Right atrium auricular region (tissue), 2 donors: Measurements from ENCODE around the gene DPP6. TPM values are rescaled to one million over a fixed set of nuclear protein-coding genes. Genes with fewer than 3 reads are reported as not detected.

Experiments used
- DNase-seq: peaks from one replicate; pipeline ENCODE4 v3.0.0-alpha.2; 2019; ENCODE audit warnings: low spot score
- H3K27ac ChIP-seq, 2 donors: fragments of 200-600 bp; sonication (generic); 1 replicate in 1 of 2; 2 replicates in 1 of 2; pipeline ENCODE4 v1.5.1; 2016 to 2019
- H3K27me3 ChIP-seq, 2 donors: fragments of 200-600 bp; sonication (generic); one replicate each; pipeline versions ENCODE4 v1.5.1 to v1.6.0; 2017 to 2019
- H3K36me3 ChIP-seq: fragments of 200-600 bp; sonication (generic); one replicate; pipeline ENCODE4 v1.5.1; 2016
- H3K4me1 ChIP-seq, 2 donors: fragments of 200-600 bp; sonication (generic); one replicate each; pipeline versions ENCODE4 v1.5.1 to v1.6.0; 2017 to 2019
- H3K4me3 ChIP-seq, 2 donors: fragments of 200-600 bp; sonication (generic); 1 replicate in 1 of 2; 2 replicates in 1 of 2; pipeline ENCODE4 v1.5.1; 2017 to 2019; ENCODE audit warnings: mild to moderate bottlenecking in 1 of 2, moderate library complexity in 1 of 2
- H3K9me3 ChIP-seq, 2 donors: fragments of 200-600 bp; sonication (generic); one replicate each; pipeline ENCODE4 v1.5.1; 2019
- total RNA-seq, 2 donors: library from RNA; depleted of rRNA; stranded (reverse); fragments of >200 nt; gene quantifications; one replicate each; pipeline ENCODE4 v1.1.0, GENCODE V29; 2016
- TF ChIP-seq, protein P1 (sequence below), 2 donors: fragments of 200-600 bp; sonication (generic); IDR thresholded peaks; one replicate each; pipeline ENCODE4 v1.5.1; 2019; ENCODE audit warnings: antibody characterized with exemption in 2 of 2

DPP6 gene
- total RNA-seq, 2 donors from 2014 or later = 0.35 to 0.85 TPM

DNA sequence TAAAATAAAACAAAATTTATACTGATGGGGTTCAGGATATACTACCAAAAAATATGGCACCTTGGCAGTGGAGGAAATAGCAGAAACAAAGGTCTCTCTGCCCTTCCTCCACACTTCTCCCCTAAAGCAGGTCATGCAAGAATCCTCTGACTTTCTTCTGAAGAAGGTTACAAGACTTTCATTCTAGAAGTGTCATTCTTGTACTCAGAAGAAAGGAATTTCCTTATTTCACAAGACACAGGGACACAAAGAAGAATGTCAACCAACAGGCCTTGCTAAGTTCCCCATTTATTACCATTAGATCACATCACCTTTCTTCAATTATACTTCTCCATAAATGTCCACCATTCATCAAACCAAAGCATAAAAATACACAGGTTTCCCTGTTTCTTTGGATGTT is 480.6 kb downstream of the DPP6 start:
- Histone ChIP-seq H3K4me1 (no peaks in the 10 kb centered on the region), H3K4me3 (no peak overlapping the region), H3K27ac (no peak overlapping the region), H3K36me3 (no peaks in the 10 kb centered on the region), H3K9me3 (peaks cover 0 to 32% of the 10 kb centered on the region in 2 donors), H3K27me3 (no peaks in the 10 kb centered on the region)
- no peak for DNase-seq
- TF ChIP-seq, protein P1, sequence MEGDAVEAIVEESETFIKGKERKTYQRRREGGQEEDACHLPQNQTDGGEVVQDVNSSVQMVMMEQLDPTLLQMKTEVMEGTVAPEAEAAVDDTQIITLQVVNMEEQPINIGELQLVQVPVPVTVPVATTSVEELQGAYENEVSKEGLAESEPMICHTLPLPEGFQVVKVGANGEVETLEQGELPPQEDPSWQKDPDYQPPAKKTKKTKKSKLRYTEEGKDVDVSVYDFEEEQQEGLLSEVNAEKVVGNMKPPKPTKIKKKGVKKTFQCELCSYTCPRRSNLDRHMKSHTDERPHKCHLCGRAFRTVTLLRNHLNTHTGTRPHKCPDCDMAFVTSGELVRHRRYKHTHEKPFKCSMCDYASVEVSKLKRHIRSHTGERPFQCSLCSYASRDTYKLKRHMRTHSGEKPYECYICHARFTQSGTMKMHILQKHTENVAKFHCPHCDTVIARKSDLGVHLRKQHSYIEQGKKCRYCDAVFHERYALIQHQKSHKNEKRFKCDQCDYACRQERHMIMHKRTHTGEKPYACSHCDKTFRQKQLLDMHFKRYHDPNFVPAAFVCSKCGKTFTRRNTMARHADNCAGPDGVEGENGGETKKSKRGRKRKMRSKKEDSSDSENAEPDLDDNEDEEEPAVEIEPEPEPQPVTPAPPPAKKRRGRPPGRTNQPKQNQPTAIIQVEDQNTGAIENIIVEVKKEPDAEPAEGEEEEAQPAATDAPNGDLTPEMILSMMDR (IDR thresholded peaks at IDR 0.05) = no peak

DNA sequence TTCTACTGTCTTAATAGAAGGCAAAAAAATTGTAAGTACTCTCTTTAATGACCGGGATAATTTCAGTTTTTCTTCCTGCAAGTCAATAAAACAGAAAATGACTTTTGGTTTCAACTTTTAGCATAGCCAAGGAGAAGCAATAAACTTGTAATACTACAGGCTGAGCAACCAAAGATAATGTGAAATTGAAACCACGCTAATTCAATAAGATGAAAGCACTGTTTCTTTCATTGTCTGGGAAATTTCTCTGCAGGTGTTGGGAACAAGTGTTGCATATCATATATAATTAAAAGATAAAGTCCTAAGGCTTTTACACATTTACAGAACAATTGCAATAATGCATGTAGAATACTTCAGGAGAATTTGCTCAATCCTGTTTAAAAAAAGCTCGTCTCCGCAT is 488.4 kb downstream of the DPP6 start:
- no peak overlapping the region for H3K4me3 ChIP-seq
- no peak for DNase-seq
- TF ChIP-seq, protein P1 (IDR thresholded peaks at IDR 0.05) = no peak
- no peak overlapping the region for H3K27ac ChIP-seq
- no peaks in the 10 kb centered on the region for H3K9me3 ChIP-seq
- H3K36me3 ChIP-seq = no peaks in the 10 kb centered on the region
- H3K4me1 ChIP-seq = no peaks in the 10 kb centered on the region
- no peaks in the 10 kb centered on the region for H3K27me3 ChIP-seq

DNA sequence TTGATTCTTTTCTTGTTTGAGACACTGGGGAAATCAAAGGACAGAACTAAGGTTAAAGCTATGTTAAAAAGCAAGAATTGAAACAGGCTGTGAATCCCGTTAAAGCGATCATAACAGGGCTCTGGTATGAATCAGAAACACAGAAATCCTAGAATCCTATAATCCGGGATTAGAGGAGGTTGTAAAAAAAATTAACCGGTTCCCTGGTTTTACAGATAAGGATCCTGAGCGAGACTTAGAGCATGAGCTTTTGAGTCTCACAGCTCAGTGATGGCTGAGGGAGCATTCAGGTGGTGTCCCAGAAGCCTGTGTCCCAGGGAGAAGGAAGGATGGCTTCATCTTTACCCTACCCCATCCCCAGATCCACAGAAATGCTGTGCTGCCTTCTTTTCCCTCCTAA is 489.4 kb downstream of the DPP6 start:
- no peaks in the 10 kb centered on the region for H3K9me3 ChIP-seq
- no peaks in the 10 kb centered on the region for H3K27me3 ChIP-seq
- H3K4me1 ChIP-seq = no peaks in the 10 kb centered on the region
- no peak overlapping the region for H3K4me3 ChIP-seq
- no peak overlapping the region for H3K27ac ChIP-seq
- no peak for DNase-seq
- TF ChIP-seq, protein P1 (IDR thresholded peaks at IDR 0.05) = no peak
- H3K36me3 ChIP-seq = no peaks in the 10 kb centered on the region

DNA sequence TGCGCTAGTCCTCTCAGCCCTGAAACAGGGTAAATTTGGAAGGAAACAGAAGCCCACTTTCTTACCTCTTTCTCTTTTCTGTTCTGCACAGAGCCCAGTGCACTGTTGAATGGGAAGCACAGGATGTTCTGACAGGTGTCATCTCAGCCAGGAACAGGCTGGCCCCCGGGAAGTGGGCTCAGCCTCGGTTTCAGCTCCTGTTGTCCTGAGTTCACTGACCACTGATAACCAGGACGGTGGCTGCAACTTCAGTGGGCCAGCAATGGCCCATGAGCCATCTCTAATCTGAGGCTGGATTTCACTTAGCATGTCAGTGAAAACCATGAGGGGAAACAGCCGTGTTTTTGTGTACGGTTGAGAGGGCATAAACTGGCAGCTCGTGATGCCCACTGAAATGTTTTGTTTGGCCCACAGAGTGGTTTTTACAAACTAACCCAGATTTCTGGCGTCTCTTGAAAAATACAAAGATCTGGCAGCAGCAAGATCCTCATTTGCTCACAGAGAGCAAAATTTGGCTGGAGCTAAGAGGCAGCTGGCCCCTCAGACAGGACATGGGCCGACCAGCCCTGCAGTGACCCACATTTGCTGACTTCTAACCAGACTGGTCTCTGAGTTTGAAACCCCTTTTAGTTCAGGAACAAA is 494.9 kb downstream of the DPP6 start:
- Histone ChIP-seq H3K36me3 (no peaks in the 10 kb centered on the region), H3K4me1 (no peaks in the 10 kb centered on the region), H3K27me3 (no peaks in the 10 kb centered on the region), H3K9me3 (peaks cover 0 to 5% of the 10 kb centered on the region in 2 donors), H3K27ac (no peak overlapping the region), H3K4me3 (no peak overlapping the region)
- TF ChIP-seq, protein P1 (IDR thresholded peaks at IDR 0.05) = no peak
- DNase-seq = no peak

DNA sequence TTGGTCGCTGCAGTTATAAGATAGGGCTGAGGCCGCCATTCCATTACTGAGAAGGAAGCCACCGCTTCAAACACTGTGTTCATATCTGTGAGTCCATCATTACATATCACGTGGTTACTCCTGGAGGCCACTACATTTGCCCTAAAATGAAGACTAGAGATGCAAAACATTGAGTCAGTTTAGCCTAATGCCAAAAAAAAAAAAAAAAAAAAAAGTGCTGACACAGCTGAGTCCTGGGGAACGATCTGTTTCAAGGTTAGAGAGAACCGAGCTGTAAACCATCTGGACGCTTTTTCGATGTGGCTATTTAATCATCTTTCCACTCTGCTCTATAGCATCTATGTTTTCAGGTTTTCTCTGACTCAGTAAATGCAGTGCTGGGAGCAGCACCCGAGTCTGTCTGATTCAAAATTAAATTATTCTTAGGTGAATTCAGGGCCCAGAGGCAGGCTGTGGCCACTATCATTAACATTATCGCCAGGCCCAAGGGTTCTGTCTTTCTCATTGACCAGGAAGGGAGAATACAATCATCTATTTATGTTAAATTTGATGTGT is 501.6 kb downstream of the DPP6 start:
- Histone ChIP-seq H3K4me1 (no peaks in the 10 kb centered on the region), H3K4me3 (no peak overlapping the region), H3K27me3 (no peaks in the 10 kb centered on the region), H3K36me3 (no peaks in the 10 kb centered on the region), H3K27ac (no peak overlapping the region), H3K9me3 (peaks cover 0 to 5% of the 10 kb centered on the region in 2 donors)
- TF ChIP-seq, protein P1 (IDR thresholded peaks at IDR 0.05) = no peak
- no peak for DNase-seq

DNA sequence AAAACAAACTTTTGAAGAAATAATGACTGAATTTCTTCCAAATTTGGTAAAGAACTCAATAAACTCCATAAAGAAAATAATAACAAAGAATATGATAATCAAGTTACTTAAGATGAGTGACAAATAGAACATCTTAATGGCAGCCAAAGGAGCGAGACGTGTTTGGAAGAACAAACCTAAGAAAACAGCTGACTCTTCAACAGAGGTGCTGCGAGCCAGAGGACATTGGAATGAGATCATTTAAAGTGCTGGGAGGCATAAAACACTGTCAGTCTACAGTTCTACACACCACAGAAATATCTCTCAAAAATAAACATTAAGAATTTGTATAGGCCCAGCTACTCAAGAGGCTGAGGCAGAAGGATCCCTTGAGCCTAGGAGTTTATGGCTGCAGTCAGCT is 507.3 kb downstream of the DPP6 start:
- DNase-seq = no peak
- no peaks in the 10 kb centered on the region for H3K36me3 ChIP-seq
- H3K4me3 ChIP-seq = no peak overlapping the region
- H3K27ac ChIP-seq = no peak overlapping the region
- no peaks in the 10 kb centered on the region for H3K27me3 ChIP-seq
- H3K9me3 ChIP-seq = no peaks in the 10 kb centered on the region
- no peaks in the 10 kb centered on the region for H3K4me1 ChIP-seq
- TF ChIP-seq, protein P1 (IDR thresholded peaks at IDR 0.05) = no peak
